Endometrial microvascular endothelial cells (primary cell): Measurements from ENCODE around the gene TNFRSF6B. TPM values are rescaled to one million over a fixed set of nuclear protein-coding genes. Genes with fewer than 3 reads are reported as not detected.
"Not testable (repeated sequence)": the region's sequence is repeated elsewhere in the genome, so short reads cannot be mapped to it uniquely, and the experiment has no call there.

Source experiments
- in situ Hi-C: cut with HindIII; loops from 2 replicates; pipeline ENCODE4 v1.10.0; 2017; ENCODE audit warnings: low sequenced_read_pairs, low pct_unique_long_range_greater_than_20kb; ENCODE audit errors: inconsistent ontology term
- total RNA-seq: library from RNA; depleted of rRNA; stranded (reverse); fragments of >200 nt; gene quantifications from one replicate; pipeline ENCODE4 v1.2.3, GENCODE V29; 2015; ENCODE audit errors: inconsistent ontology term

The TNFRSF6B gene
- total RNA-seq, 1 donor from 2014 or later = 175 TPM

GRCh38 chr20:63703471-63703975, 7.1 kb downstream of the TNFRSF6B start:
- in situ Hi-C loops = no loop called here

GRCh38 chr20:63703976-63704748, 7.7 kb downstream of the TNFRSF6B start:
- in situ Hi-C loops = no loop called here

- in situ Hi-C loops = no loop called here
These were observed 8.3 kb downstream of the TNFRSF6B start for GRCh38 chr20:63704749-63705117.

GRCh38 chr20:63705232-63706026, 9.0 kb downstream of the TNFRSF6B start:
- in situ Hi-C loops = no loop called here

- in situ Hi-C loops = no loop called here
These were observed 9.7 kb downstream of the TNFRSF6B start for GRCh38 chr20:63706027-63706695.

- in situ Hi-C loops = no loop called here
These were observed 10.6 kb downstream of the TNFRSF6B start for GRCh38 chr20:63706852-63707557.

- in situ Hi-C loops = no loop called here
These were observed 11.3 kb downstream of the TNFRSF6B start, which contains the start of the genes ARFRP1 and ZGPAT for GRCh38 chr20:63707558-63708300. Gene ARFRP1, minus strand, starts transcription at chr20:63707976. Its CDS starts 885 bp downstream, at chr20:63707091. Gene ZGPAT, plus strand, starts transcription at chr20:63708039. Its CDS starts 542 bp downstream, at chr20:63708581.

GRCh38 chr20:63708301-63709148, 12.1 kb downstream of the TNFRSF6B start:
- in situ Hi-C loops = no loop called here

- in situ Hi-C loops = no loop called here
These were observed 12.7 kb downstream of the TNFRSF6B start for GRCh38 chr20:63709149-63709527.

GRCh38 chr20:63711085-63711645, 14.7 kb downstream of the TNFRSF6B start:
- in situ Hi-C loops = no loop called here

- in situ Hi-C loops = no loop called here
These were observed 15.7 kb downstream of the TNFRSF6B start for GRCh38 chr20:63712191-63712590.

GRCh38 chr20:63714858-63715257, 18.4 kb downstream of the TNFRSF6B start:
- in situ Hi-C loops = no loop called here

- in situ Hi-C loops = no loop called here
These were observed 22.5 kb downstream of the TNFRSF6B start for GRCh38 chr20:63718996-63719395.

- in situ Hi-C loops = not testable (repeated sequence)
These were observed 26.6 kb downstream of the TNFRSF6B start for GRCh38 chr20:63722967-63723622.

- in situ Hi-C loops = not testable (repeated sequence)
These were observed 33.8 kb downstream of the TNFRSF6B start for GRCh38 chr20:63730189-63730733.

- in situ Hi-C loops = no loop called here
These were observed 35.0 kb downstream of the TNFRSF6B start for GRCh38 chr20:63731410-63731809.
